Measurements from ENCODE around the gene TIMM13. TPM values are rescaled to one million over a fixed set of nuclear protein-coding genes. Genes with fewer than 3 reads are reported as not detected.

Gene TIMM13
- total and polyA plus RNA-seq, 2 donors from 2014 or later: 69.7 to 188 TPM

DNA sequence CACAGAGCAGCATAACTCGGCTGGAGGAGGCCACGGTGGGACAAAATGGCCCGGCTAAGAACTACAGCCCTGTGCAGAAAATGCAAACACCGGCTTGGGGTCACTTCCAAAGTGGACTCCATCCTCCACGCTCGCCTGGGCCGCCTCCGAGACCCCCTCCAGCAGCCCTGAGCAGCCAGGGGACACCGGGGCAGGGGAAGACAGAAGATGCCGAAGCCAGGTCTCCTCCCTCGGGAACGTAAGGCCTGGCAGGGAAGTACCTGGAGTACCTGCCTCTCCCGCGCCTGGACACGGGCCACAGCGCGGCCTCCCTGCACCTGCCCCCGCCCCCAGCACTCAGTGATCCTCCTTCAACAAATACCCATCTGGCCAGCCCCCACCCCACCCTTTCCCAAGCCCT lies 24.4 kb upstream of the TIMM13 start:
- H3K9me3 ChIP-seq (ENCODE audit: control insufficient read depth in 2 of 3, insufficient read depth in 1 of 3, low read length in 3 of 3): no peaks in the 10 kb centered on the region
- no peak overlapping the region for H3K9ac ChIP-seq (ENCODE audit: low read length in 3 of 3)
- no peaks in the 10 kb centered on the region for H3K27me3 ChIP-seq (ENCODE audit: control insufficient read depth, insufficient read depth, low read length)
- H3K36me3 ChIP-seq (ENCODE audit: control insufficient read depth in 2 of 3, insufficient read depth in 3 of 3, low read length in 3 of 3): no peaks in the 10 kb centered on the region
- H3K4me1 ChIP-seq (ENCODE audit: control insufficient read depth in 2 of 3, insufficient read depth in 2 of 3, low read depth in 1 of 3, low read length in 3 of 3): peaks cover 0 to 6% (median 2%) of the 10 kb centered on the region in 3 donors
- no peak overlapping the region for H3K27ac ChIP-seq (ENCODE audit: low read depth in 2 of 2, low read length in 2 of 2)
- FAIRE-seq (no peak), DNase-seq (no peak)
- TF ChIP-seq, protein P1, sequence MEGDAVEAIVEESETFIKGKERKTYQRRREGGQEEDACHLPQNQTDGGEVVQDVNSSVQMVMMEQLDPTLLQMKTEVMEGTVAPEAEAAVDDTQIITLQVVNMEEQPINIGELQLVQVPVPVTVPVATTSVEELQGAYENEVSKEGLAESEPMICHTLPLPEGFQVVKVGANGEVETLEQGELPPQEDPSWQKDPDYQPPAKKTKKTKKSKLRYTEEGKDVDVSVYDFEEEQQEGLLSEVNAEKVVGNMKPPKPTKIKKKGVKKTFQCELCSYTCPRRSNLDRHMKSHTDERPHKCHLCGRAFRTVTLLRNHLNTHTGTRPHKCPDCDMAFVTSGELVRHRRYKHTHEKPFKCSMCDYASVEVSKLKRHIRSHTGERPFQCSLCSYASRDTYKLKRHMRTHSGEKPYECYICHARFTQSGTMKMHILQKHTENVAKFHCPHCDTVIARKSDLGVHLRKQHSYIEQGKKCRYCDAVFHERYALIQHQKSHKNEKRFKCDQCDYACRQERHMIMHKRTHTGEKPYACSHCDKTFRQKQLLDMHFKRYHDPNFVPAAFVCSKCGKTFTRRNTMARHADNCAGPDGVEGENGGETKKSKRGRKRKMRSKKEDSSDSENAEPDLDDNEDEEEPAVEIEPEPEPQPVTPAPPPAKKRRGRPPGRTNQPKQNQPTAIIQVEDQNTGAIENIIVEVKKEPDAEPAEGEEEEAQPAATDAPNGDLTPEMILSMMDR (IDR thresholded peaks at IDR 0.05; ENCODE audit: borderline replicate concordance, extremely low read depth, insufficient read depth): no peak
- no peak overlapping the region for H3K4me3 ChIP-seq (ENCODE audit: low read length in 3 of 3)
- intact Hi-C loops (cut with DNase I): no loop called here

DNA sequence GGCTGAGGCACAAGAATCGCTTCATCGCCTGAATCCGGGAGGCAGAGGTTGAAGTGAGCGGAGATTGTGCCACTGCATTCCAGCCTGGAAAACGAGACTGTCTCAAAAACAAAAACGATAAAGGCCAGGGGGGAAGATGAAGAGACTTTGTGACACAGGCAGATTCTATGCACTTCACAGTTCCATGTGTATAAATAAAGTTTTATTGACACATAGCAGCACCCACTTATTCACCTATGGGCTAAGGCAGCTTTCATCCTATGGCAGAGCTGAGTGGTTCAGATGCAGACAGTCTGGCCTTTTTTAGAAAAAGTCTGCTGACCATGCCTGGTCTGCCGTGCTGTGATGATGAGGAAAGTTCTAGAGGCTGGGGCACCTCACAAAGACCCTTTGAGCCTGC lies 23.8 kb upstream of the TIMM13 start:
- H3K4me3 ChIP-seq (ENCODE audit: low read length in 3 of 3): no peak overlapping the region
- intact Hi-C loops (cut with DNase I): no loop called here
- H3K27ac ChIP-seq (ENCODE audit: low read depth in 2 of 2, low read length in 2 of 2): no peak overlapping the region
- no peaks in the 10 kb centered on the region for H3K36me3 ChIP-seq (ENCODE audit: control insufficient read depth in 2 of 3, insufficient read depth in 3 of 3, low read length in 3 of 3)
- DNase-seq: no peak
- H3K4me1 ChIP-seq (ENCODE audit: control insufficient read depth in 2 of 3, insufficient read depth in 2 of 3, low read depth in 1 of 3, low read length in 3 of 3): peaks cover 0 to 6% (median 2%) of the 10 kb centered on the region in 3 donors
- H3K27me3 ChIP-seq (ENCODE audit: control insufficient read depth, insufficient read depth, low read length): no peaks in the 10 kb centered on the region
- TF ChIP-seq, protein P1 (IDR thresholded peaks at IDR 0.05; ENCODE audit: borderline replicate concordance, extremely low read depth, insufficient read depth): no peak
- H3K9ac ChIP-seq (ENCODE audit: low read length in 3 of 3): no peak overlapping the region
- no peak for FAIRE-seq
- no peaks in the 10 kb centered on the region for H3K9me3 ChIP-seq (ENCODE audit: control insufficient read depth in 2 of 3, insufficient read depth in 1 of 3, low read length in 3 of 3)

DNA sequence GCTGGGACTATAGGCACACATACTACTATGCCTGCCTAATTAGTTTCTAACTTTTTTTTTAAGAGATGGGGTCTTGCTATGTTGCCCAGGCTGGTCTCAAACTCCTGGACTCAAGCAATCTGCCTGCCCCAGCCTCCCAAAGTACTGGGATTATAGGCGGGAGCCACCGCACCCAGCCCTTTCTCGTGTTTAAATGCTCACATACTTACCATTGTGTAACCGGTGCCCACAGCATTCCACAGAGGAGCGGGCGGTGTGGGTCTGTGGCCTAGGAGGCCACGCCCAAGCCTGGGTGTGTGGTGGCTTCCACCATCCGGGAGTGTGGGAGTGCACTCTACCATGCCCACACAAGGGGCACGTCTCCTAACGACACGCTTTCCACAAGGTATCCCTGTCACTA lies 21.6 kb upstream of the TIMM13 start:
- Histone ChIP-seq H3K9me3 (ENCODE audit: control insufficient read depth in 2 of 3, insufficient read depth in 1 of 3, low read length in 3 of 3) (no peaks in the 10 kb centered on the region), H3K4me3 (ENCODE audit: low read length in 3 of 3) (no peak overlapping the region), H3K4me1 (ENCODE audit: control insufficient read depth in 2 of 3, insufficient read depth in 2 of 3, low read depth in 1 of 3, low read length in 3 of 3) (no peaks in the 10 kb centered on the region), H3K27me3 (ENCODE audit: control insufficient read depth, insufficient read depth, low read length) (no peaks in the 10 kb centered on the region), H3K9ac (ENCODE audit: low read length in 3 of 3) (no peak overlapping the region), H3K36me3 (ENCODE audit: control insufficient read depth in 2 of 3, insufficient read depth in 3 of 3, low read length in 3 of 3) (no peaks in the 10 kb centered on the region), H3K27ac (ENCODE audit: low read depth in 2 of 2, low read length in 2 of 2) (no peak overlapping the region)
- DNase-seq (no peak), FAIRE-seq (no peak)
- intact Hi-C loops (cut with DNase I): no loop called here
- TF ChIP-seq, protein P1 (IDR thresholded peaks at IDR 0.05; ENCODE audit: borderline replicate concordance, extremely low read depth, insufficient read depth): no peak

DNA sequence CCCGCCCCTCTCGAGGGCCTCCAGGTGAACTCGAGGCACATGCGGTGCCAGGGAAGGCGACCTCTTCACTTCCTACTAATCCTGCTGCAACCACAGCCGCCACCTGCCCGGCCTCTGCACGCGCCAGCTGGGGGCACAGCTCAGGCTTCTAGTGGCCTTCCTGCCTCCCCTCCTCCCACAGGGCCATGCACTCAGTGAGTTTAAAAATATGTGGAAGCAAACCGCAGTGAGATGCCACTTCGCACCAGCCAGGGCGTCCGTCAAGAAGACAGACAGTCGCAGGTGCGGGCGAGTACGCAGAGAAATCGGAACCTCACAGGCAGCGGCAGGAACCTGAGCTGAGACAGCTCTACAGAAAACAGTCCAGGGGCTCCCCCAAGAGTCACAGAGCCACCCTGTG lies 19.0 kb upstream of the TIMM13 start:
- no peaks in the 10 kb centered on the region for H3K36me3 ChIP-seq (ENCODE audit: control insufficient read depth in 2 of 3, insufficient read depth in 3 of 3, low read length in 3 of 3)
- no peak overlapping the region for H3K9ac ChIP-seq (ENCODE audit: low read length in 3 of 3)
- H3K27me3 ChIP-seq (ENCODE audit: control insufficient read depth, insufficient read depth, low read length): no peaks in the 10 kb centered on the region
- DNase-seq (peak in 4 of 5 donors; percentile 63 to 71 (median 66)), FAIRE-seq (no peak)
- H3K4me1 ChIP-seq (ENCODE audit: control insufficient read depth in 2 of 3, insufficient read depth in 2 of 3, low read depth in 1 of 3, low read length in 3 of 3): no peaks in the 10 kb centered on the region
- H3K4me3 ChIP-seq (ENCODE audit: low read length in 3 of 3): no peak overlapping the region
- H3K9me3 ChIP-seq (ENCODE audit: control insufficient read depth in 2 of 3, insufficient read depth in 1 of 3, low read length in 3 of 3): no peaks in the 10 kb centered on the region
- TF ChIP-seq, protein P1 (IDR thresholded peaks at IDR 0.05; ENCODE audit: borderline replicate concordance, extremely low read depth, insufficient read depth): no peak
- intact Hi-C loops (cut with DNase I): no loop called here
- no peak overlapping the region for H3K27ac ChIP-seq (ENCODE audit: low read depth in 2 of 2, low read length in 2 of 2)
